GM12891 (cell line): Measurements from ENCODE around the gene LTO1.

Experiments used
- PAX5 ChIP-seq: IDR thresholded peaks from 2 replicates; pipeline ENCODE4 v1.6.1; 2011; ENCODE audit warnings: low read length, moderate library complexity, mild to moderate bottlenecking; ENCODE audit not compliant: insufficient read depth, severe bottlenecking
- POLR2A ChIP-seq: IDR thresholded peaks from 2 replicates; pipeline ENCODE4 v1.6.1; 2011; ENCODE audit warnings: low read depth, low read length, control low read depth
- POLR2AphosphoS5 ChIP-seq: IDR thresholded peaks from 2 replicates; pipeline ENCODE4 v1.6.1; 2011; ENCODE audit warnings: low read depth, low read length, control low read depth
- POU2F2 ChIP-seq: IDR thresholded peaks from 2 replicates; pipeline ENCODE4 v1.6.1; 2011; ENCODE audit warnings: low read depth, mild to moderate bottlenecking, control low read depth, low read length, moderate library complexity
- SPI1 ChIP-seq: IDR thresholded peaks from 2 replicates; pipeline ENCODE4 v1.6.1; 2011; ENCODE audit warnings: low read depth, low read length, control low read depth
- TAF1 ChIP-seq: IDR thresholded peaks from 2 replicates; pipeline ENCODE4 v1.6.1; 2011; ENCODE audit warnings: low read depth, low read length, control low read depth

- TF ChIP-seq POLR2A = no peak
- TF ChIP-seq PAX5 = no peak
- TF ChIP-seq POLR2AphosphoS5 = no peak
- no peak for TF ChIP-seq SPI1
- no peak for TF ChIP-seq TAF1
- TF ChIP-seq POU2F2 = no peak
These were observed 12.3 kb downstream of the LTO1 start for GRCh38 chr11:69662806-69663205.
